Measurements from ENCODE around the gene ERCC6L2. TPM values are rescaled to one million over a fixed set of nuclear protein-coding genes. Genes with fewer than 3 reads are reported as not detected.

Gene ERCC6L2
- total and polyA plus RNA-seq, 2 experiments from 2014 or later = 33.5 to 80.6 TPM

GRCh38 chr9:95971815-95972214, 96.3 kb downstream of the ERCC6L2 start:
- DNase-seq (ENCODE audit: low spot score) = no peak
- Histone ChIP-seq H3K27ac (ENCODE audit: low read depth) (no peak overlapping the region), H3K79me2 (replicated peaks; ENCODE audit: insufficient read depth) (no peaks in the 10 kb centered on the region), H4K20me1 (replicated peaks; ENCODE audit: insufficient read depth) (0 out of 2 replicates have a peak, but pooled peaks cover 2% of the 10 kb centered on the region), H3K27me3 (ENCODE audit: insufficient read depth) (no peaks in the 10 kb centered on the region), H2AFZ (no peak overlapping the region), H3K9me2 (ENCODE audit: insufficient read depth) (no peaks in the 10 kb centered on the region), H3K4me3 (no peak overlapping the region), H3K4me1 (ENCODE audit: insufficient read depth) (no peaks in the 10 kb centered on the region), H3K4me2 (no peak overlapping the region), H3F3A (replicated peaks; ENCODE audit: low read depth) (no peaks in the 10 kb centered on the region), H3K36me3 (ENCODE audit: insufficient read depth) (no peaks in the 10 kb centered on the region)
- no peak for TF ChIP-seq ETS1 (IDR thresholded peaks at IDR 0.05)
- TF ChIP-seq ZNF462 (CRISPR knock-in tag; IDR thresholded peaks at IDR 0.05) = no peak
- TF ChIP-seq ZNF114 (CRISPR knock-in tag; IDR thresholded peaks at IDR 0.05) = no peak
- Mint-ChIP-seq H3K27me3 (ENCODE audit: insufficient read depth, low read depth, poor library complexity) (no peaks in the 10 kb centered on the region), H3K4me1 (no peaks in the 10 kb centered on the region), H3K36me3 (ENCODE audit: low read depth) (peaks cover 24% of the 10 kb centered on the region), H3K9me3 (no peaks in the 10 kb centered on the region), H3K27ac (no peak overlapping the region), H3K4me3 (no peak overlapping the region)
- ATAC-seq = no peak

- H3K9me3 Mint-ChIP-seq = no peaks in the 10 kb centered on the region
- H3K4me3 Mint-ChIP-seq = no peak overlapping the region
- peaks cover 5% of the 10 kb centered on the region; the same call in 1 of the 2 replicates for H3K4me1 ChIP-seq (ENCODE audit: insufficient read depth)
- H3K79me2 ChIP-seq (replicated peaks; ENCODE audit: insufficient read depth) = no peaks in the 10 kb centered on the region
- DNase-seq (ENCODE audit: low spot score) (no peak), ATAC-seq (no peak)
- H3K4me1 Mint-ChIP-seq = peaks cover 6% of the 10 kb centered on the region
- no peak overlapping the region for H3K27ac ChIP-seq (ENCODE audit: low read depth)
- H4K20me1 ChIP-seq (replicated peaks; ENCODE audit: insufficient read depth) = 0 out of 2 replicates have a peak, but pooled peaks cover 2% of the 10 kb centered on the region
- H3K27me3 ChIP-seq (ENCODE audit: insufficient read depth) = no peaks in the 10 kb centered on the region
- peaks cover 24% of the 10 kb centered on the region for H3K36me3 Mint-ChIP-seq (ENCODE audit: low read depth)
- H3K4me3 ChIP-seq = no peak overlapping the region
- H3K9me2 ChIP-seq (ENCODE audit: insufficient read depth) = no peaks in the 10 kb centered on the region
- H3K36me3 ChIP-seq (ENCODE audit: insufficient read depth) = no peaks in the 10 kb centered on the region
- no peak overlapping the region for H2AFZ ChIP-seq
- no peaks in the 10 kb centered on the region for H3F3A ChIP-seq (replicated peaks; ENCODE audit: low read depth)
- no peak overlapping the region for H3K4me2 ChIP-seq
- no peak overlapping the region for H3K27ac Mint-ChIP-seq
- H3K27me3 Mint-ChIP-seq (ENCODE audit: insufficient read depth, low read depth, poor library complexity) = no peaks in the 10 kb centered on the region
- TF ChIP-seq ZNF331 (CRISPR knock-in tag; IDR thresholded peaks at IDR 0.05; ENCODE audit: low read depth) (no peak), EZH2phosphoT487 (IDR thresholded peaks at IDR 0.05; ENCODE audit: unreplicated experiment) (no peak), CREB1 (CRISPR knock-in tag; IDR thresholded peaks at IDR 0.05; ENCODE audit: low read depth) (no peak), NANOG (IDR thresholded peaks at IDR 0.05; ENCODE audit: borderline replicate concordance) (no peak)
These were observed 98.9 kb downstream of the ERCC6L2 start for GRCh38 chr9:95974389-95974788.
